Smooth muscle cell (in vitro differentiated cells): ENCODE results near the gene ROR2. TPM values are rescaled to one million over a fixed set of nuclear protein-coding genes. Genes with fewer than 3 reads are reported as not detected.
A peak's percentile ranks its signal among the peaks of the same experiment; 100 is the strongest.

ENCODE experiments used
- DNase-seq: peaks from one replicate; lab custom pipeline; 2025; ENCODE audit not compliant: unreplicated experiment; lab: John Stamatoyannopoulos, UW
- H2AFZ ChIP-seq: fragments of 200-600 bp; sonication (generic); 2 replicates; pipeline ENCODE4 v1.6.0; 2016; ENCODE audit warnings: antibody characterized with exemption, low read depth, mild to moderate bottlenecking
- H3F3A ChIP-seq: fragments of 200-600 bp; sonication (generic); 2 replicates; pipeline ENCODE4 v1.6.0; 2017; ENCODE audit warnings: antibody characterized with exemption, low read depth
- H3K27ac ChIP-seq: fragments of 200-600 bp; sonication (generic); 2 replicates; pipeline ENCODE4 v1.5.1; 2016; ENCODE audit warnings: low read depth, mild to moderate bottlenecking
- H3K27me3 ChIP-seq: fragments of 200-600 bp; sonication (generic); 2 replicates; pipeline ENCODE4 v1.6.1; 2016; ENCODE audit warnings: low read depth, mild to moderate bottlenecking
- H3K36me3 ChIP-seq: fragments of 200-600 bp; sonication (generic); 2 replicates; pipeline ENCODE4 v1.5.1; 2016; ENCODE audit warnings: low read depth
- H3K4me1 ChIP-seq: fragments of 200-600 bp; sonication (generic); 2 replicates; pipeline ENCODE4 v1.5.1; 2016; ENCODE audit warnings: low read depth
- H3K4me2 ChIP-seq: fragments of 200-600 bp; sonication (generic); 2 replicates; pipeline ENCODE4 v1.6.0; 2016; ENCODE audit warnings: mild to moderate bottlenecking
- H3K4me3 ChIP-seq: fragments of 200-600 bp; sonication (generic); 2 replicates; pipeline ENCODE4 v1.5.1; 2016; ENCODE audit warnings: mild to moderate bottlenecking
- H3K79me2 ChIP-seq: fragments of 200-600 bp; sonication (generic); 2 replicates; pipeline ENCODE4 v1.6.0; 2016; ENCODE audit warnings: low read depth, mild to moderate bottlenecking
- H3K9ac ChIP-seq: fragments of 200-600 bp; sonication (generic); 2 replicates; pipeline ENCODE4 v1.6.0; 2016; ENCODE audit warnings: low read depth
- H3K9me3 ChIP-seq: fragments of 200-600 bp; sonication (generic); replicated peaks from 2 replicates; pipeline ENCODE4 v1.5.1; 2016; ENCODE audit warnings: low read depth
- H4K20me1 ChIP-seq: fragments of 200-600 bp; sonication (generic); 2 replicates; pipeline ENCODE4 v1.6.0; 2016; ENCODE audit warnings: low read depth
- WGBS: methylation state at CpG from one replicate; pipeline ENCODE4 v1.1.7; 2016; ENCODE audit warnings: low lambda C conversion rate; 5-methylcytosine and 5-hydroxymethylcytosine counted together
- polyA plus RNA-seq: library from polyadenylated mRNA; unstranded; fragments of >200 nt; fragmentation: Nextera tagmentation; extraction: Ambion mirVana; gene quantifications from 2 replicates; pipeline ENCODE4 v1.2.1, GENCODE V29; 2016
- total RNA-seq: library from RNA; depleted of rRNA; stranded (reverse); fragments of >200 nt; gene quantifications from 2 replicates; pipeline ENCODE4 v1.2.3, GENCODE V29; 2014
- TF ChIP-seq, protein P1 (sequence below): fragments of 200-600 bp; sonication (generic); IDR thresholded peaks from 2 replicates; pipeline ENCODE4 v1.5.1; 2017; ENCODE audit warnings: borderline replicate concordance, mild to moderate bottlenecking, antibody characterized with exemption; ENCODE audit not compliant: insufficient read depth, poor library complexity, severe bottlenecking

The ROR2 gene
- total and polyA plus RNA-seq, 2 experiments from 2014 or later = 16.7 to 21.7 TPM

DNA sequence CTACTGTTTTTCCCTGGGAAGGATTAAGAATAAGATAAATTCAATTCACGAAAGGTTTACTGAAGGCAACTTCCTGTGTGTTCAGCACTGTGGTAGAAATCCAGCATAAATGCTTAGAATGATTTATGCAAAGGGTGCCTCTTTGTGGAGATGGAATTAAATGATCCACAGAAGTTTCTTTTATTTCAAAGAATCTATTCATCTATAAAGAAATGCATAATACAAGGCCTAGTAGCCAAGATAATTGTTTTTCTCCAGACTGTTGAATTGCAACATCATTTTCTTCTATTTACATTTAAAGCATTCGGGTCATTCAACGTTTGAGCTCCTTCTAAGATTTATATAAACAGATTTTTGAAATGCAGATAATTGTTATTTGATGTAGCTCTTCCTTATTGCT is 387.6 kb downstream of the ROR2 start:
- no peaks in the 10 kb centered on the region for H3K27me3 ChIP-seq
- no peaks in the 10 kb centered on the region for H3K79me2 ChIP-seq
- peaks cover 13% of the 10 kb centered on the region for H3K4me1 ChIP-seq
- no peak overlapping the region for H3K4me3 ChIP-seq
- H4K20me1 ChIP-seq = no peaks in the 10 kb centered on the region
- WGBS = 49% methylated on average over 3 of the region's 3 CpGs
- no peak overlapping the region for H3K27ac ChIP-seq
- no peaks in the 10 kb centered on the region for H3F3A ChIP-seq
- no peak overlapping the region for H3K9ac ChIP-seq
- no peaks in the 10 kb centered on the region for H3K36me3 ChIP-seq
- no peaks in the 10 kb centered on the region for H3K9me3 ChIP-seq
- TF ChIP-seq, protein P1, sequence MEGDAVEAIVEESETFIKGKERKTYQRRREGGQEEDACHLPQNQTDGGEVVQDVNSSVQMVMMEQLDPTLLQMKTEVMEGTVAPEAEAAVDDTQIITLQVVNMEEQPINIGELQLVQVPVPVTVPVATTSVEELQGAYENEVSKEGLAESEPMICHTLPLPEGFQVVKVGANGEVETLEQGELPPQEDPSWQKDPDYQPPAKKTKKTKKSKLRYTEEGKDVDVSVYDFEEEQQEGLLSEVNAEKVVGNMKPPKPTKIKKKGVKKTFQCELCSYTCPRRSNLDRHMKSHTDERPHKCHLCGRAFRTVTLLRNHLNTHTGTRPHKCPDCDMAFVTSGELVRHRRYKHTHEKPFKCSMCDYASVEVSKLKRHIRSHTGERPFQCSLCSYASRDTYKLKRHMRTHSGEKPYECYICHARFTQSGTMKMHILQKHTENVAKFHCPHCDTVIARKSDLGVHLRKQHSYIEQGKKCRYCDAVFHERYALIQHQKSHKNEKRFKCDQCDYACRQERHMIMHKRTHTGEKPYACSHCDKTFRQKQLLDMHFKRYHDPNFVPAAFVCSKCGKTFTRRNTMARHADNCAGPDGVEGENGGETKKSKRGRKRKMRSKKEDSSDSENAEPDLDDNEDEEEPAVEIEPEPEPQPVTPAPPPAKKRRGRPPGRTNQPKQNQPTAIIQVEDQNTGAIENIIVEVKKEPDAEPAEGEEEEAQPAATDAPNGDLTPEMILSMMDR = no peak
- no peak overlapping the region for H2AFZ ChIP-seq
- DNase-seq = no peak
- peak overlapping the region; percentile 39 for H3K4me2 ChIP-seq

DNA sequence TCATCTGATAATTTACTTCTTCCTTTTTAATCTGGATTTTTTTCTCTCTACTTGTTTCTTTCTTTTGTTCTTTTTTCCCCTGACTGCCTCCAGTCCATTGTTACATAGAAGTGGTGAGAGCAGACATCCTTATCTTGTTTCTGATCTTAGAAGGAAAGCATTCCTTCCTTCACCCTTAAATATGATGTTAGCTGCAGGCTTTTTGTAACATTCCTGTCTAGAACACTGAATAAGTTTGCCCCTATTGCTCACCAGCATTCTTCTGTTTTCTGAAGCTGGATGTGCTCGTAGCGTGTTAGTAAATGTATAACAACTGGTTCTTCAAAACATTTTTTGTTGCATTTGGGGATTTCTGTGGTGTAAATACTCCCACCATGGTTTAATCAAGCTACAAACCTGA is 389.7 kb downstream of the ROR2 start:
- peaks cover 13% of the 10 kb centered on the region for H3K4me1 ChIP-seq
- peak overlapping the region; percentile 67 for H2AFZ ChIP-seq
- no peaks in the 10 kb centered on the region for H3K79me2 ChIP-seq
- H3K27ac ChIP-seq = peak overlapping the region; percentile 34
- H3K36me3 ChIP-seq = no peaks in the 10 kb centered on the region
- TF ChIP-seq, protein P1 = no peak
- H3F3A ChIP-seq = no peaks in the 10 kb centered on the region
- 6% methylated on average over 2 of the region's 2 CpGs for WGBS
- H3K4me2 ChIP-seq = peak overlapping the region; percentile 14
- H4K20me1 ChIP-seq = no peaks in the 10 kb centered on the region
- H3K27me3 ChIP-seq = no peaks in the 10 kb centered on the region
- DNase-seq = no peak
- no peak overlapping the region for H3K9ac ChIP-seq
- H3K4me3 ChIP-seq = no peak overlapping the region
- H3K9me3 ChIP-seq = no peaks in the 10 kb centered on the region

DNA sequence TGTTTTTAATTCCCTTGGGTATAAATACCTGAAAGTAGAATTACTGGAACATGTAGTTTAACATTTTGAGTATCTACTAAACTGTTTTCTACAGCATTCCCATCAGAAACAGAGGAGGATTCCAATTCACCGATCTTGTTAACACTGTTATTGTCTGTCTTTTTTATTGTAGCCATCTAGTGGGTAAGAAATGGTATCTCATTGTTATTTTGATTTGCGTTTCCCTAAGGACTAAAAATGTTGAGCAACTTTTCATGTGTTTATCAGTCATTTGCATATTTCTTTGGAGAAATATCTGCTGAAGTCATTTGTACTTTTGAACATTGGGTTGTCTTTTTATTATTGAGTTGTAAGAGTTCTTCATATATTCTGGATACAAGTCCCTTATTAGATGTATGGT is 391.1 kb downstream of the ROR2 start:
- TF ChIP-seq, protein P1 = no peak
- Histone ChIP-seq H3K36me3 (no peaks in the 10 kb centered on the region), H3F3A (no peaks in the 10 kb centered on the region), H3K9ac (no peak overlapping the region), H3K4me1 (peaks cover 13% of the 10 kb centered on the region), H3K9me3 (no peaks in the 10 kb centered on the region), H3K79me2 (no peaks in the 10 kb centered on the region), H2AFZ (no peak overlapping the region), H3K4me3 (no peak overlapping the region), H4K20me1 (no peaks in the 10 kb centered on the region), H3K27ac (no peak overlapping the region), H3K4me2 (no peak overlapping the region), H3K27me3 (no peaks in the 10 kb centered on the region)
- 93% methylated on average over 2 of the region's 2 CpGs for WGBS
- no peak for DNase-seq

DNA sequence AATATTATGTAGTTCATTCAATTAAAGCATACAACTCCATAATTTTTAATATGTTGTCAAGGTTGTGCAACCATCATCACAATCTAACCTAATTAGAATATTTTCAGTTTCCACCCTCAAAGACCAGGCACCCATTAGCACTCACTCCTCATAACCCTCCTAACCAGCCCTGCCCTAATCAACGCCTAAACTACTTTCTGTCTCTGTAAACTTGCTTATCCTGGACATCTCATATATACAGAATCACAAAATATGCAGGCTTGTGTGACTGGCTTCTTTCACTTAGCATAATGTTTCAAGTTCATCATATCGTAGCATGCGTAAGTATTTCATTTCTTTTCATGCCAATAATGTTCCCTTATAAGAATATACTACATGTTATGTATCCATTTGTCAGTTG is 391.6 kb downstream of the ROR2 start:
- WGBS = 97% methylated on average over 3 of the region's 3 CpGs
- H2AFZ ChIP-seq = no peak overlapping the region
- H3K4me2 ChIP-seq = no peak overlapping the region

More for the DNA sequence above, 391.6 kb downstream of the ROR2 start:
- Histone ChIP-seq H3K27ac (no peak overlapping the region), H4K20me1 (no peaks in the 10 kb centered on the region), H3K27me3 (no peaks in the 10 kb centered on the region), H3K4me1 (peaks cover 13% of the 10 kb centered on the region), H3K79me2 (no peaks in the 10 kb centered on the region), H3K36me3 (no peaks in the 10 kb centered on the region), H3K4me3 (no peak overlapping the region), H3K9ac (no peak overlapping the region), H3F3A (no peaks in the 10 kb centered on the region), H3K9me3 (no peaks in the 10 kb centered on the region)
- no peak for DNase-seq
- TF ChIP-seq, protein P1 = no peak
